Embryonic facial prominence (tissue), 1 donor: ENCODE measurements around the gene PHYH.
A peak's percentile ranks its signal among the peaks of the same experiment; 100 is the strongest.
"Not testable (repeated sequence)": the region's sequence is repeated elsewhere in the genome, so short reads cannot be mapped to it uniquely, and the experiment has no call there.

Experiments
- DNase-seq: peaks from one replicate; pipeline ENCODE4 v3.0.0-alpha.2; 2016; ENCODE audit errors: extremely low spot score

The PHYH gene

DNA sequence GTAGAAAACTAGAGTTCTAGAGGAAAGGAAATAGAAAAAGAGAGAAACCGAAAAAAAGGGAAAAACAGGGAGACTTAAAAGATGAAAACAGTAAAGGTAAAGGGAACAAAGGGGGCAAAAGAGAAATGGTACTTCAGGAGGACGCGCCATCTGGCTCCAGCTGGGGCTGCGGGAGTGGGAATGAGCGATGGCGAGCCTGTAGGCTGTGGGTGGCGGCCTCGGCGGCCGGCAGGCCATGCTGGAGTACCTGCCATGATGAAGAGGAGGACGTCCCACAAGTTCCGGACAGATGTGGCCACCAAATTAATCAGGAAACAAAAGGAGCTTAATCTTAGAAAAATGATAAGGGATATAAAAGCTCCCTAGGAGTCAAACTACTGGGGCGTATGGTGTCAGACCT lies 21.7 kb upstream of the PHYH start:
- no peak for DNase-seq

DNA sequence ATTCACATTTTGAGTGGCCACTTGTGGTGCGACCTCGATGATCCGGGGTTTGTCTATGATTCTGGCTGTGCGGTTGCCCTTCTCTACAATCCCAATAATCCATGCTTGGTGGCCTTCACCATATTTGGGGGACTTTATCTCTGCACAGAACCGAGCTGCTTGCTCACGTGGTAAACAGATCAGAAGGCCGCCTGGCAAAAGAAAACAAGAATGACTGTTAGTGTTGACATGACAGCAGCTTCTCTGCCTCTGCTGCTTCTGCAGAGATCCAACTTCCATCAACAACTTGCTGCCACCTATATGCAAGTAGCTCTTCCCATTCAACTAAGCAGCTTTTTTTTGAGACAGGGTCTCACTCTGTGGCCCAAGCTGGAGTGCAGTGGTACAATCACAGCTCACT lies 19.3 kb upstream of the PHYH start:
- no peak for DNase-seq

DNA sequence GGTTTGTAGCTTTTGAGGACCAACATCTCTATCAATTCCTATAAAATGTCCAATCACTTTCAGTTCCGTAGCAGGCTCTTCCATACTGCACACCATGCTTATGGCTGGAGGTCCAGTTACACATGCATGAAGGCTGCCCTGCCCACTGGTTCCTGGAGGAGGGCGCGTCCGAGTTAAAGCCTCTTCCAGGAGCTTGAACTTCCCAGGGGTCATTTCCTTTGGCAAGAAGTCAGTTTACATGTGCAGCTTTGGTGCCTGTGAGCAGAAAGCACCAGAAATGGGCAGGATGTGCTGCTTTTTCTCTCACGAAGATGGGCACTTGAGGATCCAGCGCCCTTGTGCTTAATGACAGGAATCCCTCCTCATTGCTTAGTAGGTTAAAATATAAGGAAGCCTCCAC lies 17.6 kb upstream of the PHYH start:
- DNase-seq = no peak

DNA sequence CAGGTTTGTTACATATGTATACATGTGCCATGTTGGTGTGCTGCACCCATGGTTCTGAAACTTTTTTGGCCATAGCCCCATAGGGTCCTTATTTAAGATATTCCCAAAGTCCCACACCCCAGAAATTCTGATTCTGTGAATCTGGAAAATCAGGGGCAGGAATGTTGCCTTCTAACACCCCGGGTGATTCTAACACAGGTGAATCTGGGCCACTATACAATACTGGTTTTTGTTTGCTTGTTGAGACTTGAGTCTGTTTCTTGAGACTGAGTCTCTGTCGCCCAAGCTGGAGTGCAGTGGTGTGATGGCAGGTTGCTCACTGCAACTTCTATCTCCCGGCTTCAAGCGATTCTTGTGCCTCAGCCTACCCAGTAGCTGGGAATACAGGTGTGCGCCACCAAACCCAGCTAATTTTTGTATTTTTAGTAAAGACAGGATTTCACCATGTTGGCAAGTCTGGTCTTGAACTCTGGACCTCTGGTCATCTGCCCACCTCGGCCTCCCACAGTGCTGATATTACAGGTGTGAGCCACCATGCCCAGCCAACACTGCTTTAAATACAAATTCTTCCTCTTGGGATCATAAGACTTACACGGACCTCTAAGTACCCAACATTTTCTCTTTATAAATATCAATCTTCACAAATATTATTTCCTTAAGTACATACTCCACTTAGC lies 16.9 kb upstream of the PHYH start:
- DNase-seq = no peak

DNA sequence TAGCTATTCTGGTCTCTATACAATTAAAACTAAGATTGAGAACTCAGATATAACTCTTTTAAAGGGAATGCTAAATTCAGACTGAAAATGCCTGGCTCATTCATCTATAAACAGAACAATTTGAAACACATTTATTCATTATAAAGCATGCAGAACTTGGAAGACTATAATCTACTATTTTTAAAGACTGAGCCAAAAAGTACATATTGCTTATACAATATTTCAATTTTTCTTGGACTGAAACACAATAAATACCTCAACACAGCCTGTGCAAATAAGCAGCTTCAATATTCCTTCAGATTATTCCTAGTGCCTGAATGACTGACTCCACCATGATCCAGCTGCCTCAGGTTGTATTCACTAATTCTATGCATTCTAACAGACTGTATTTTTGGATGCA lies 15.5 kb upstream of the PHYH start:
- DNase-seq = peak; percentile 45

DNA sequence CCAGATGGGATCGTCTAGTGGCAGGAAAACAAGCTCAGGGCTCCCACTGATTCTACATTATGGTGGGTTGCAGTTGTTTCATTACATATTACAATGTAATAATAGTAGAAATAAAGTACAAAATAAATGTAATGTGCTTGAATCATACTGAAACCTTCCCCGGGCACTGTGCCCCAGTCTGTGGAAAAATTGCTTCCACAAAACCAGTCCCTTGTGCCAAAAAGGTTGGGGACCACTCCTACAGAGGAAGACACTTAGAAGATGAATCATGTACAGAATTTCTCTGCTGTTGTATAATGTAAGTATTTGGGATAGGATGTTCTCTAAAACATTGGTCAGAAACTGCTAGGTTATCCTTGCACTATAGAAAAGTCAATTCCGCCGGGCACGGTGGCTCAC lies 11.3 kb upstream of the PHYH start:
- DNase-seq = no peak

DNA sequence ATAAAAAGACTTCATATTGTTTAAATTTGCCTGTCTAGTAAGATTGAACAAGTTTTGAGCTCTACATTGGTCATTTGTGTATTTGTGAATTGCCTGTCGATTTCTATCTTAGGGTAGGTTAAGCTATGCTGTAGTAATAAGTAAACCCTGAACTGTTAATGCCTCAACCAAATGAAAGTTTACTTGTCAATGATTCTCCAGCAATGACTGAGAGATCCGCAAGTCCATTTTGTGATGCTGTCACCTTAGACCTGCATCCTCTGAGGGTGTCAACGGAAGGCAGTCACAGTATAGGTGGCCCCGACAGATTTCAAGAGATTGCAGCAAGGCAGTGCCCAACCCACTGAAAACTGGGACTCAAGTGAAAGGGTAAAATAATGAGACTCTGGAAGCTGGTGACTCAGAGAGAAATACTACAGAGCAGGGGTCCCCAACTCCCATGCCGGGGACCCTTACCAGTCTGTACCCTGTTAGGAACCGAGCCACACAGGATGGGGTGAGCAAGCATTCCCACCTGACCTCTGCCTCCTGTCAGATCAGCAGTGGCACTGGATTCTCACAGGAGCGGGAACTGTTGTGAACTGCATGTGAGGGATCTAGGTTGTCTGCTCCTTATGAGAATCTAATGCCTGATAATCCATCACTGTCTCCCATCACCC lies 10.8 kb upstream of the PHYH start:
- DNase-seq = no peak

DNA sequence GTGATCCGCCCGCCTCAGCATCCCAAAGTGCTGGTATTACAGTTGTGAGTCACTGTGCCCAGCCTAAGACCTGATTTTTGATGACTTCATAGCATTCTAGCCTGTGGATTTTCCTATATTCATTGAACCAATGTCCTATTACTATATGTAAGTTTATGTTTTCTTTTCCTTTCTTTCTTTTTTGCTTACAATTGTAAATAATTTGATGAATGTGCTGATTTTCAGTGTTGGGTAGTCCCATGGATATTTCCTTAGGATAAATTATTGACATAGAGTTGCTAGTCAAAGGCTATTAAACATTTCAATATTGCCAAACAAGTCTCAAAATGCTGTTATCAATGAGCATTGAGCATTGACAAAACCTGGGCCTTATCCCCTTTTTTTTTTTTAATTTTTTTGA lies 9.9 kb upstream of the PHYH start:
- DNase-seq = no peak

DNA sequence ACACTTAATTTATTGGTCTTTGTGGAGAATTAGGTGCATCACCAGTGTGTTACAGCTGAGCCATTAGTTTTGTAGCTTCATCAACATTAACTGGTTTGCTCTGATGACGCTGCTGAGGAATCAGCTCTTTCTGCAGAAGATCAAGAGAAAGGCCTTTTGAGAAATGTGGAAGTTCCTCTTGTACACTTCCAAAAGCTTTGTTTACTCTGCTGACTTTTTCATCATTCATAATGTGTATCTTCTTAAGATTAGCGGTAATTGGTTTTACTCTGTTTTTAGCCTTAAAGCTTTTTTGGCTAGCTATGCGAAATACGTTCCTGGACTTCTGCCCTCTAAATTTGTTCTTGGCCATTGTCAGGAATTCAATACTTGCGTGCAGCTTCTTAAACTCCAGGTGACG lies 8.2 kb upstream of the PHYH start:
- no peak for DNase-seq

DNA sequence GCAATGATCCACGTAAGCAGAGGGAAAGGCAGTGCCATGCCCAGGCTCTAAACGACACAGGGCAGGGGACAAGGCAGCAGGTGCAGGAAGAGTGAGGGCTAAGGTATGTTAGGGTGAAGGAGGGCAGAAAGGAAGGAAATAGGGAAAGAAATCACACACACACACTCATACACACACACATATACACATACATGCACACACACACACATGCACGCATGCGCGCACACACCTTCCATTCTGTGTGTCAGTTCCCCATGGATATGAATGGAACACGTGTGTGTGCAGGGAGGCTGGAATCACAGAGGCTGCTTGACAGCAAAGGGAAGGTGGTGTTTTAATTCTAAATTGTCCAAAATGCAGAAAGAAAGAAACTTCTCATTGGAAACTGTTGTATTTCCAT lies 6.2 kb upstream of the PHYH start:
- no peak for DNase-seq

DNA sequence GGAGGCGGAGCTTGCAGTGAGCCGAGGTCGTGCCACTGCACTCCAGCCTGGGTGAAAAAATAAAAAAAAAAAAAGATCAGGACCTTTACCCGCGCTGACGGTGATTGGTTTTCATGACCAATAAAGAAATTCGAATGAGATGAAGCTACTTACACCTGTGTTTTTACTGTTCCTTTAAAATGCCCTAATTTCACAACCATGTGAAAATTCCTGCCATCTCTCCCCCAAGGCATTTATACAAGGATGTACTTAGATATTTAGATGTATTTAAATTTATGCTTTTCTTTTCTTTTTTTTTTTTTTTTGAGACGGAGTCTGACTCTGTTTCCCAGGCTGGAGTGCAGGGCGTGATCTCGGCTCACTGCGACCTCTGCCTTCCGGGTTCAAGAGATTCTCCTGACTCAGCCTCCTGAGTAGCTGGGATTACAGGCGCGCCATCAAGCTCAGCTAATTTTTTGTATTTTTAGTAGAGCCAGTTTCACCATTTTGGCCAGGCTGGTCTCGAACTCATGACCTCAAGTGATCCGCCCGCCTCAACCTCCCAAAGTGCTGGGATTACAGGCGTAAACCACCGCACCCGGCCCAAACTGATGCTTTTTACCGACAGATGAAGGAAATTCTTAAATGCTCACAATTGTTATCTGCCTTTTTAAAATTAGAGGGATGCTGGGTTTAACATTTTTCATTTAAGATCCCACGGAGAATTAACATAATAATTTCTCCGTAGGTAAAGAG lies 3.1 kb upstream of the PHYH start:
- no peak for DNase-seq

DNA sequence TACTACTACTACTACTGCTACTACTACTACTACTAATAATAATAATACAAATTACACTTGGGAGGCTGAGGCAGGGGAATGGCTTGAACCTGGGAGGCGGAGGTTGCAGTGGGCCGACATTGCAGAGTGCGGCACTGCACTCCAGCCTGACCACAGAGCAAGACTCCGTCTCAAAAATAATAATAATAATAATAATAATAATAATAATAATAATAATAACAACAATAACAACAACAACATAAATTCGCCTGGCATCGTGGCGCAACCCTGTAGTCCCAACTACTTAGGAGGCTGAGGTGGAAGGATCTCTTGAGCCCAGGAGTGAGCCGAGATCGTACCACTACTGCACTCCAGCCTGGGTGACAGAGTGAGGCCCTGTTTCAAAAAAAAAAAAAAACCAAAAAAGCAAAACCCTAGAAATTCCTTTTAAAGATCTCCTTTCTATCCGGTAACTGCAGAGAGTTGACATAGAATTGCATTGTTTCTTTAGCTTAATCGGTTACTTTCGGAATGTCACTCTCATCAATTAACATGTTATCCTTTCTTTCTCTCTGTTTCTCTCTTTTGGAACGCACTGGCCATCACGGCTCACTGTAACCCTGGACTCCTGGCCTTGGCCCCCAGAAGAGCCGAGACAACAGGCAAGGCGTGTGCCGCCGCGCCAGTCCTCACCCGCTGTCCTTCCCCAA lies 972 bp downstream of the PHYH start:
- no peak for DNase-seq

DNA sequence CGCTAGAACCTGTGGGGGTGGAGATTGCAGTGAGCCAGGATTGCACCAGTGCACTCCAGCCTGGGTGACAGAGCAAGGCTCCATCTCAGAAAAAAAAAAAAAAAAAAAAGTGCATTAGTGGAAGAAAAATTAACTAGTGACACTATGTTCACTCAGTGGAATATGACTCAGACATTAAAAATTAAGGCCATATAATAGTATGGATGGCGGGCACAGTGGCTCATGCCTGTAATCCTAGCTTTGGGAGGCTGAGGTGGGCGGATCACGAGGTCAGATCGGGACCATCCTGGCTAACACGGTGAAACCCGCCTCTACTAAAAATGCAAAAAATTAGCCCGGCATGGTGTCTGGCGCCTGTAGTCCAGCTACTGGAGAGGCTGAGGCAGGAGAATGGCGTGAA lies 3.4 kb downstream of the PHYH start:
- no peak for DNase-seq

DNA sequence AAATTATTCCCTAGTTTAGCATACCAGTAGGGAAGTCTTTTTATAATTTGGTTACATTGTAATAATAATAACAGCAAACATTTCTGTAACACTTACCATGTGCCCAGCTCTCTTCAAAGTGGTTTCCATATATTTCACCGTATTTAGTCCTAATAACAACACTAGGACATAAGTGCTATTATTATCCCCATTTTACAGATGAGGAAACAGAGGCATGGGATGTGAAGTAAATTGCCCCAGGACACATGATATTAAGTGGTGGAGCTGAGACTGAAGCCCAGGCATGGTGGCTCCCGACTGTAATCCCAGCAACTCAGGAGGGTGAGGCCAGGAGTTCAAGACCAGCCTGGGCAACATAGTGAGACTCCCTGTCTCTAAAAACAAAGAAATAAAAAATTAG lies 5.1 kb downstream of the PHYH start:
- peak; percentile 1 for DNase-seq

DNA sequence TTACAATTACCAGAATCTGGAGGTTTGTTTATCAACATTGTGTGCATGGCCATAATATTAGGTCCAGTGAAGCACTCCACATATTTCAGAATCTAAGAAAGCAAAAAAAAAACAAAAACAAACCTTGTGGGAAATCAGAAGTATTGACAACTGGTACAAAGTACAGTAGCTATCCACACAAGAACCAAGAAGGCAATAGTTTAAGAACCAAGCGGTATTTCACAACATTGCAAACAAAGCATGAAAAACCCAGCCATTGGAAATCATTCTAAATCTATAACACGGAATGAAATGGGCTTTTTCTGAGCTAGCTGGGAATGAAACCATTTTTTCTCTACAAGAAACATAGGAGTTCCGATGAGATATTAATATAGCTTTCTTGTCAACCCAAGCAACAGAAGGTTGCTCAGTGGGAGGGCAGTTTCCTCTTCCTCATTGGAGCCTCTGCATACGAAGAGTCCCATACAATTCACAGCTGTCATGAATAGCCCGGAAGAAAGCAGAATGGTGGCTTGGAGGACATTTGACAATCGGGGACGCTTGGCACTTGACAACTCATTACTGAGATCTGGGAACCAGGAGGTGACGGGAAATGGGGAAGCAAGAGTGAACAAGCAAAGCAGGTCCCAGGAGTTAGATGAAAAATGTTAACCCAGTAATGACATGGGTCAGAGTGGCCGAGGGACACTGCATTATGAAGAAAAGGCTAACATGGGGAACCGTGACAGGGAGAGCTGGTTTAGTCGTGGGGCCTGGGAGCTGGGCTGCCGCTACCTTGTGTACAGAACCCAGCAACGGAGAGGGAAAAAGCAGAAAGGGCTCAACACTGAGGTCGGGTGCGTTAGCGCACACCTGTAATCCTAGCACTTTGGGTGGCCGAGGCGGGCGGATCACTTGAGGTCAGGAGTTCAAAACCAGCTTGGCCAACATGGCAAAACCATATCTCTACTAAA lies 7.8 kb downstream of the PHYH start:
- DNase-seq = peak; percentile 3

DNA sequence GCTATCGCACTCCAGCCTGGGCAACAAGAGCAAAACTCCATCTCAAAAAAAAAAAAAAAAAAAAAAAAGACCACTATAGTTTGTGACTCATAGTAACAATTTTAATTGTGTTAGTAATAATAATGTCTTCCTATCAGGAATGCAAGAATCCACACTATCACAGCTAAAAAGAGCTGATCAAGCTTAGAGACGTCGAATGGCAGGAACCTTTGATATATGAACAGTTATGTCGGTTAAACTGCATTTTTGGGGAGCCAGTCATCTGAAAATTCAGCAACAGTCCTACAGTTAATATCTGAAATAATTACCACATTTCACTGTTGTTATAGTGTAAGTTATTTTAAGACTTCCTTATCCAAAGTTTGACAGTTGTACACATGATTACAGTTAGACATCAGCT lies 8.8 kb downstream of the PHYH start:
- DNase-seq = no peak

DNA sequence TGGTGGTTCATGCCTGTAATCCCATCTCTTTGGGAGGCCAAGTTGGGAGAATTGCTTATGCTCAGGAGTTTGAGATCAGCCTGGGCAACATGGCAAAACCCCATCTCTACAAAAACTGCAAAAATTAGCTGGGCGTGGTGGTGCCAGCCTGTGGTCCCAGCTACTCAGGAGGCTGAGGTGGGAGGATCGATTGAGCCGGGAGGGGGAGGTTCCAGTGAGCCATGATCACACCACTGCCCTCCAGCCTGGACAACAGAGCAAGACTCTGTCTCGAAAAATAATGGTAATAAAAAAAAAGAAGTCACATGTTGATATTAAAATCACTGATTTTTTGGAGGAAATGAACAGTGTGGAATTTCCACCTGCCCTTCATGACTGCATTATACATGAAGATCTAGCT lies 15.8 kb downstream of the PHYH start:
- DNase-seq = no peak

DNA sequence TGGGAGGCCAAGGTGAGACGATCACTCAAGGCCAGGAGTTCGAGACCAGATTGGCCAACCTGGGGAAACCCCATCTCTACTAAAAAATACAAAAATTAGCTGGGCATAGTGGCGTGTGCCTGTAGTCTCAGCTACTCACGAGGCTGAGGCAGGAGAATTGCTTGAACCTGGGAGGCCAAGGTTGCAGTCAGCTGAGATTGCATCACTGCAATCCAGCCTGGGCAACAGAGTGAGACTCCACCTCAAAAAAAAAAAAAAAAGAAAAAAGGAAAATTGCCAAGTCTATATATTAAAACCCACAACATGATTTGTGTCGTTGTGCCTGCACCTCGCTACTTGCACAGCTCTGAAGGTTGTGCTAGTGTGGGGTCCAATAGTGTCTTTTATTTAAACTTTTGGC lies 17.5 kb downstream of the PHYH start:
- DNase-seq = not testable (repeated sequence)

DNA sequence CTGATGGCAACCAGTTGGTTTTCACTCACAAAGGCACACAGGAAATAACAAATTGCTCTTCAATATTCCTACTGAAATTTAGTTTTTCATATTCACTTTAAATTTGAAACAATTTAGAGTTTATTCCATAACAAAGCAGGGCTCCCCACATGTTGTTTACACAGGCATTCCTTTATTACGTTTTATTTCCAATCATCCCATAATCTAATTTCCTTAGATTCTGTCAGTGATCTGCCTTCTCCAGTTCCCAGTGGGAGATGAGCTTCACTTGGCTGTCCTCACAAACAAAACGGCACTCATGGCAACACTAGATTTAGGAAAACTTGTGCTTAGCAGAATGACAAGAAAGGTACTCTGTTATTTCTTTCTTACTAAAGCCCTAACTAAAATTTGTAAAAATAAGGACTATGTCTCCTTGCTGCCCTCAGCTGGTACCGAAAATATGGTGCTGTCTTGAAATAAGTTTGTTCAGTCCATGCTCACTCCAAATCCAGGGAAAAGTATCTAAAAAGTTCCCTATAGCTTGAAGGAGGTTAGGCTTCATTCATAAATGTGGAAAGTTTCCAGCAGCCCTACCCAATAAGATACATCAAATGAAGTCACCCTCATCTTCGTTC lies 23.0 kb downstream of the PHYH start:
- no peak for DNase-seq

DNA sequence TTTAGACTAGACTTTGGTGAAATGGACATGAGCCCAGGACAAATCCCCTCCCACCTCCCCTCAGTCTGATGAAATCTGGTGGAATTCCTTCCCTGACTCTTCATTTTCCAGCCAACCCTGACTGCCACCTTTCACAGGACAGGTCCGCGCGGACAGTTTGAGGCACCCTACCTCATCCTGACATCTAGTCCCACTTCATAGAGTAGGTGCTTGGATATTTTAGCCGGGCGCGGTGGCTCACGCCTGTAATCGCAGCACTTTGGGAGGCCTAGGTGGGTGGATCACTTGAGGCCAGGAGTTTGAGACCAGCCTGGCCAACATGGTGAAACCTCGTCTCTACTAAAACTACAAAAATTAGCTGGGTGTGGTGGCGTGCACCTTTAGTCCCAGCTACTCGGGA lies 23.7 kb downstream of the PHYH start:
- DNase-seq = not testable (repeated sequence)

DNA sequence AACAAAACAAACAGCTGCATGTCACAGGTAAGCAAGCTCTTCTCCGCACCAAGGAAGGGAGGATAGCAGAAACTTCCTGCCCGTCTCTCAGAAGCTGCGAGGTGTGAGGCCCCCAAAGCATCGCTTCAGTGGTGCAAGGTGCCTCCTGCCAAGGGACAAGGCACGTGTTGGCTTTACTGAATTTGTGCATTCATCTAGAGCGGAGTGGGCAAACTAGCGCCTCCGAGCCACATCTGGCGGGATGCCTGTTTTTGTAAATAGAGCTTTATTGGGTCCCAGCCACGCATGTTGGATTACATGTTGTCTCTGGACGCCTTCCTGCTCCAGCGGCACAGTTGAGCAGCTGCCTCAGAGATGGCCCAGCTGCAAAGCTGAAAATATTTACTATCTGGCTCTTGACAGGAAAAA lies 27.7 kb downstream of the PHYH start:
- DNase-seq = peak; percentile 32
